KMS-11 (cell line): ENCODE measurements around the gene FRY.
"Not testable (repeated sequence)": the region's sequence is repeated elsewhere in the genome, so short reads cannot be mapped to it uniquely, and the experiment has no call there.

ENCODE experiments used
- H2AFZ ChIP-seq: fragments of 200-600 bp; sonication (generic); 2 replicates; pipeline ENCODE4 v1.6.1; 2016; ENCODE audit warnings: antibody characterized with exemption, mixed run types, low read depth
- H3K27ac ChIP-seq: fragments of 200-600 bp; sonication (generic); 2 replicates; pipeline ENCODE4 v1.6.1; 2016; ENCODE audit warnings: mild to moderate bottlenecking, mixed run types
- H3K27me3 ChIP-seq: fragments of 200-600 bp; sonication (generic); 2 replicates; pipeline ENCODE4 v1.6.1; 2017; ENCODE audit warnings: mild to moderate bottlenecking, low read depth, mixed run types, moderate library complexity; ENCODE audit not compliant: insufficient read depth
- H3K36me3 ChIP-seq: fragments of 200-600 bp; sonication (generic); 2 replicates; pipeline ENCODE4 v1.6.1; 2017; ENCODE audit warnings: mild to moderate bottlenecking, mixed run types; ENCODE audit not compliant: insufficient read depth
- H3K4me1 ChIP-seq: fragments of 200-600 bp; sonication (generic); 2 replicates; pipeline ENCODE4 v1.6.1; 2016; ENCODE audit warnings: mild to moderate bottlenecking, low read depth, mixed run types; ENCODE audit not compliant: poor library complexity, severe bottlenecking
- H3K4me2 ChIP-seq: fragments of 200-600 bp; sonication (generic); 2 replicates; pipeline ENCODE4 v1.7.0; 2016; ENCODE audit warnings: mild to moderate bottlenecking, mixed run types
- H3K4me3 ChIP-seq: fragments of 200-600 bp; sonication (generic); IDR thresholded peaks from 2 replicates; pipeline ENCODE4 v1.6.1; 2017; ENCODE audit warnings: low read depth, low read length, mixed read lengths; ENCODE audit not compliant: insufficient read depth
- H3K79me2 ChIP-seq: fragments of 200-600 bp; sonication (generic); 2 replicates; pipeline ENCODE4 v1.6.1; 2016; ENCODE audit warnings: low read depth, mixed run types; ENCODE audit not compliant: insufficient read depth
- H3K9ac ChIP-seq: fragments of 200-600 bp; sonication (generic); 2 replicates; pipeline ENCODE4 v1.6.1; 2016; ENCODE audit warnings: mild to moderate bottlenecking, mixed run types
- H4K20me1 ChIP-seq: fragments of 200-600 bp; sonication (generic); 2 replicates; pipeline ENCODE4 v1.6.1; 2016; ENCODE audit warnings: mild to moderate bottlenecking, mixed run types; ENCODE audit not compliant: insufficient read depth
- TF ChIP-seq, protein P1 (sequence below): fragments of 200-600 bp; sonication (generic); conservative IDR thresholded peaks from 2 replicates; pipeline ENCODE4 v1.6.1; 2017; ENCODE audit warnings: low read depth, mild to moderate bottlenecking, antibody characterized with exemption, low read length, moderate library complexity, mixed read lengths

FRY gene

DNA sequence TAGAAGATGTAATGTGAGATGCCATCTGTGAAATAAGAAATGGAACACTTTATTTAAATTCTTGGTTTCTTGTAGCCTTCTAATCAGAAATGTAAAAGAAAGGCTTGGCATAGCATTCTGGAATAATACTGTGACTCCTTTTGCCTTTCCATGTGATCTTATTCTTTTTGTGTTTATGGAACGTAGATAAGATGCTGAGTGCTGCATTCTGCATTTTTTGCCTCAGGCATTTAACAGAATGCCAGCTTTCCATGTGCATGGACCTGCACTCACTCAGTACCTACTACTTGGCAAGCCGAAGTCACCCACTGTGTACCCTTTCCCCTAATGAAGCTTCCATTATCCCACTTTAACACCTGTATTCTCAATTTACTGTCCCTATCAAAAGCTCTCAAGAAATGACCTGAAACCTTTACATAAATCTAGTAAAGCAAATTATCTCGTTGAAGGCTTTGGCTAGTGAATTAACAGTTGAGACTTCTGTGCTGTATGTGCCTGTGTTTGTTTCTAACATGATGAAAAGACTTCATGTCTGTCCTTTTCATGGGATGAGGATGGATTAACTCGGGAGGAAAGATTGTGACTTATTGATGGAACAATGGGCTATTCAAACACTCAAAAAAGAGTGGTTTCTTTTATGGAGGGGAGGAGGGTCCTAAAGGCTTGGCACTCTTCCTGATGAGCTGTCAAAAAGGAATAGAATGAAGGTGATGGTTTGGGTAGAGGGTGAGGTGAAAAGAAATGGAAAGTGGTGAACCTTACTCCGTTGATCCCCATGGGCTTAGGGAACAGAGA is 44.7 kb upstream of the FRY start:
- no peaks in the 10 kb centered on the region for H3K27me3 ChIP-seq
- TF ChIP-seq, protein P1, sequence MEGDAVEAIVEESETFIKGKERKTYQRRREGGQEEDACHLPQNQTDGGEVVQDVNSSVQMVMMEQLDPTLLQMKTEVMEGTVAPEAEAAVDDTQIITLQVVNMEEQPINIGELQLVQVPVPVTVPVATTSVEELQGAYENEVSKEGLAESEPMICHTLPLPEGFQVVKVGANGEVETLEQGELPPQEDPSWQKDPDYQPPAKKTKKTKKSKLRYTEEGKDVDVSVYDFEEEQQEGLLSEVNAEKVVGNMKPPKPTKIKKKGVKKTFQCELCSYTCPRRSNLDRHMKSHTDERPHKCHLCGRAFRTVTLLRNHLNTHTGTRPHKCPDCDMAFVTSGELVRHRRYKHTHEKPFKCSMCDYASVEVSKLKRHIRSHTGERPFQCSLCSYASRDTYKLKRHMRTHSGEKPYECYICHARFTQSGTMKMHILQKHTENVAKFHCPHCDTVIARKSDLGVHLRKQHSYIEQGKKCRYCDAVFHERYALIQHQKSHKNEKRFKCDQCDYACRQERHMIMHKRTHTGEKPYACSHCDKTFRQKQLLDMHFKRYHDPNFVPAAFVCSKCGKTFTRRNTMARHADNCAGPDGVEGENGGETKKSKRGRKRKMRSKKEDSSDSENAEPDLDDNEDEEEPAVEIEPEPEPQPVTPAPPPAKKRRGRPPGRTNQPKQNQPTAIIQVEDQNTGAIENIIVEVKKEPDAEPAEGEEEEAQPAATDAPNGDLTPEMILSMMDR: no peak
- no peak overlapping the region for H3K4me3 ChIP-seq
- H4K20me1 ChIP-seq: no peaks in the 10 kb centered on the region
- no peaks in the 10 kb centered on the region for H3K4me1 ChIP-seq
- H3K27ac ChIP-seq: no peak overlapping the region
- no peak overlapping the region for H3K9ac ChIP-seq
- H3K36me3 ChIP-seq: no peaks in the 10 kb centered on the region
- no peak overlapping the region for H2AFZ ChIP-seq
- no peaks in the 10 kb centered on the region for H3K79me2 ChIP-seq
- H3K4me2 ChIP-seq: no peak overlapping the region

DNA sequence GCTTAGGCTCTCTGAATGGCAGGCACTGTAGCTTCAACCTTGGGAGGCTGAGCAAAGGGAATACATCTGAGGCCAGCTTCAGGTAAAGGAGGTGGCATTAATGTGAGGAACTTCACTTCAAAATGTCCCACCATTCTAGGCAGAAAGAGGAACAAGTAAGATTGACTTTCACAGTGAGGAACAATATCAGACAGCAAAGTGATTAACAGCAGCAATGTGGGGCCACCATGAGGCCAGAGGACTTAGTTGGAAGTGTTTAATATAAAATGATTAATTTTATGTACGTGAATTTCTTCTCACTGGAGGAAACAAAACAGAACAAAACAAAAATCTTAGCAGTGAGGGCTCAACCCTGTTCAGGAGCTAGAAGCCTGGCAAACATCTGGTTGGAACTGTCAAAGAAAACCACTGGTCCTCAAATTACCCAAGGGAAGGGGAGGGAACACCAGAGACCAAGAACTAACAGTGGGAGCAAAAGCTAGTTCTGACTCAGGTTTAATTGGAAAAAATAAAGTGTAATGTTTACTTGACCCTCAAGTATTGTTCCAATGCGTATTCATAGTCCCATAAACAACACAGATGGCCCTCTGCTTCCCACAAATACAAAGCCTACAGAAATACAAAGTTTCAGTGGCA is 43.9 kb upstream of the FRY start:
- H3K9ac ChIP-seq: no peak overlapping the region
- no peak overlapping the region for H3K27ac ChIP-seq
- no peak overlapping the region for H3K4me2 ChIP-seq
- no peaks in the 10 kb centered on the region for H3K4me1 ChIP-seq
- no peaks in the 10 kb centered on the region for H3K79me2 ChIP-seq
- TF ChIP-seq, protein P1: no peak
- H4K20me1 ChIP-seq: no peaks in the 10 kb centered on the region
- no peaks in the 10 kb centered on the region for H3K27me3 ChIP-seq
- no peak overlapping the region for H3K4me3 ChIP-seq
- H3K36me3 ChIP-seq: no peaks in the 10 kb centered on the region
- no peak overlapping the region for H2AFZ ChIP-seq

DNA sequence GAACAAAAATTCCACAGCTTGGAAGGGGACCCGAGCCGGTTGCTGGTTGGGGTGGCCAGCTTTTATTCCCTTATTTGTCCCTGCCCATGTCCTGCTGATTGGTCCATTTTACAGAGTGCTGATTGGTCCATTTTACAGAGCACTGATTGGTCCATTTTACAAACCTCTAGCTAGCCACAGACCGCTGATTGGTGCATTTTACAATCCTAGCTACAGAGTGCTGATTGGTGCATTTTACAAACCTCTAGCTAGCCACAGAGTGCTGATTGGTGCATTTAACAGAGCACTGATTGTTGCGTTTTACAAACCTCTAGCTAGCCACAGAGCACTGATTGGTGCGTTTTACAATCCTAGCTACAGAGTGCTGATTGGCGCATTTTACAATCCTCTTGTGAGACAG is 37.2 kb upstream of the FRY start:
- not testable (repeated sequence) for H3K27ac ChIP-seq, H3K79me2 ChIP-seq, H3K27me3 ChIP-seq, H3K4me3 ChIP-seq, H3K4me2 ChIP-seq, H2AFZ ChIP-seq, H3K36me3 ChIP-seq, H4K20me1 ChIP-seq, H3K4me1 ChIP-seq, H3K9ac ChIP-seq

DNA sequence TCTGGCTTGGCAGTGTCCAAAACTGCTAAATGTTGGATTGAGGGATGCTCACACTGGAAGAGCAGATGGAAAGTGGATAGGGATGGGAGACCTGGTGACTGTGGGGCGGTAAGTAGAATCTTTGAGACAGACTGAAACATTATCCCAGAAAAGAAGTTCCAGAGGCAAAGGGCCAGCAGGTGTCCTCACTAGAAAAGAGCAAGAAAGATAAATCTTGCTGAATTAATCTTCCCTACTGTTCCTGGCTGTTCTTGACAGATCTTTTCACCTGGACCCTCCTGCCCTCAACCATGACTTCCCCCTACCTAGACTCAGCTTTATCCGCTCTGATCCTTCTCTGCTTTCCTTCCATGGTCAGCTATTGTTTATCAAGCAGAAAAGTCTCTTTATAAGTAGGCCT is 35.0 kb upstream of the FRY start:
- no peaks in the 10 kb centered on the region for H3K4me1 ChIP-seq
- no peaks in the 10 kb centered on the region for H3K36me3 ChIP-seq
- no peak overlapping the region for H3K9ac ChIP-seq
- no peaks in the 10 kb centered on the region for H4K20me1 ChIP-seq
- H2AFZ ChIP-seq: no peak overlapping the region
- H3K4me3 ChIP-seq: no peak overlapping the region
- no peaks in the 10 kb centered on the region for H3K79me2 ChIP-seq
- TF ChIP-seq, protein P1: no peak
- H3K27me3 ChIP-seq: no peaks in the 10 kb centered on the region
- H3K4me2 ChIP-seq: no peak overlapping the region
- H3K27ac ChIP-seq: no peak overlapping the region

DNA sequence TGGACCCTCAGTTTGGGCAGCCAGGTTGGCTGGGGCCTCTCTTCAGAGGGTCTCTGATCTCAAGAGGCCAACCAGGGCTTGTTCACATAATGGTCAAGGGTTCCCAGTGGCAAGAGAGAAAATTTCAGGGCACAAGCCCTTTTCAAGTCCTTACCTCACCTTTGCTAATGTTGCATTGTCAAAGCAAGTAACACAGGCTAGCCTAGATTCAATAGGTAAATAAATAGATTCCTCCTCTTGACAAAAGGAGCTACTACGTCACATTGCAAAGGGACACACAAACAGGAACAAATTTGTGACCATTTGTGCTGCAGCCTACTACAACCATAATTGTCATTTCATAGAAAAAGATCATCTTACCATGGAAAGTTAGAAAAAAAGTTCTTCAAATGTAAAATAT is 33.9 kb upstream of the FRY start:
- H2AFZ ChIP-seq: no peak overlapping the region
- no peaks in the 10 kb centered on the region for H3K4me1 ChIP-seq
- no peaks in the 10 kb centered on the region for H3K79me2 ChIP-seq
- no peaks in the 10 kb centered on the region for H3K36me3 ChIP-seq
- H3K4me2 ChIP-seq: no peak overlapping the region
- no peak overlapping the region for H3K4me3 ChIP-seq
- no peak overlapping the region for H3K27ac ChIP-seq
- H3K9ac ChIP-seq: no peak overlapping the region
- no peaks in the 10 kb centered on the region for H4K20me1 ChIP-seq
- TF ChIP-seq, protein P1: no peak
- no peaks in the 10 kb centered on the region for H3K27me3 ChIP-seq
